GM19467 (cell line): ENCODE data around the gene OR5AL1.
"Not testable (repeated sequence)": the region's sequence is repeated elsewhere in the genome, so short reads cannot be mapped to it uniquely, and the experiment has no call there.

ENCODE experiments used
- ATAC-seq: cut with Tn5 transposase; IDR thresholded peaks from one replicate; pipeline ENCODE4 v1.9.1; 2021; ENCODE audit warnings: mild to moderate bottlenecking, moderate library complexity; ENCODE audit not compliant: unreplicated experiment

OR5AL1 gene

DNA sequence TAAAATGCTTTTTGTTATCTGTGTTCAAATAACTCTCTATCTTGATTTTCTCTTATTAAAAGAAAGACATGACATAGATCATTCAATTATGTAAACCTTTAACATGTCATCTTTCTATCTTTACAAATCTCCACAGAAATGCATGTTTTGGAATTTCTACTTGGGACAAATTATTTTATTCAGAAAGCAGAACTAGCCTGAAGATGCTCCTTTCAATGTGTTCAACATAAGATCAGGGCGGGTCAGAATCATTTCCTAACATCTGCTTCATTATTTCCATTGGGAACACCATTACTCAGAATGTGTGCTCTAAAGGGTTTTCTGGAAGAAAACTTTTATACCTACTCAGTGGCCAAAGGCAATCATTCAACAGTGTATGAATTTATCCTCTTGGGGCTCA is at the start of gene OR5AL1:
TSS of gene OR5AL1 (plus strand) at position 301 of the 400 bp plus-strand sequence.
- no peak for ATAC-seq

DNA sequence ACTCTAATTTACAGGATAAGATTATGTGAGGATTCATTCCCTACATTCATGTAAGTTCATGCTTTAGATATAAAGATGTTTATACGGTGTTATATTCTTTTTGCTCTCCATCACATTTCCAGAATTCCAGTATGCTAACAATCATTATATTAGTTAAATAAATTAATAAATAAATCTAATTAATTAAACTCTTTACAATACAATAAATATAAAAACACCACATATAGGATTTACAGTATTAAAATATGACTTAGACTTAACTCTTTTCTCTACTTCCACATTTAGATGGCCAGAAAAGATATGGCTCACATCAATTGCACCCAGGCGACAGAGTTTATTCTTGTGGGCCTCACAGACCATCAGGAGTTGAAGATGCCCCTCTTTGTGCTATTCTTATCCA is 37.2 kb upstream of the OR5AL1 start, which contains the start of gene OR8U1:
TSS of gene OR8U1 (plus strand) at position 301 of the 400 bp plus-strand sequence. CDS start at position 301, 0 bp downstream.
- ATAC-seq, result no peak

DNA sequence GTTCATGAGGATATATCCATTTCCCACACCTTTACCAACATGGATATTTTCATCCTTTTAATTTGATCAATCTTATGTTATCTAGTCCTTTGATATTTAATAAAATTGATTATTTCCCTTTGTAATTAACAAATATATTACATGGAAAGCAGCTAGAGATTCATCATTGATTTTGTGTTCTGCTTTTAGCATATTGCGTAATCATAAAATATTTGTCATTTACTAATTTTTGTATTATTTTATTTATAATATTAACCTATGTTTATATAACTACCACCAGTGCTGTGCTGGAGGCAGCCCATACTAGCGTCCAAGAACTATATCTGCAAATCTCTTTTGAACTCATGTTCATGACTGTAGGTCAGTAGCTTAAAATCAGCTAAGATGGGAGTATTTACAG is 32.4 kb upstream of the OR5AL1 start:
- ATAC-seq, result no peak

DNA sequence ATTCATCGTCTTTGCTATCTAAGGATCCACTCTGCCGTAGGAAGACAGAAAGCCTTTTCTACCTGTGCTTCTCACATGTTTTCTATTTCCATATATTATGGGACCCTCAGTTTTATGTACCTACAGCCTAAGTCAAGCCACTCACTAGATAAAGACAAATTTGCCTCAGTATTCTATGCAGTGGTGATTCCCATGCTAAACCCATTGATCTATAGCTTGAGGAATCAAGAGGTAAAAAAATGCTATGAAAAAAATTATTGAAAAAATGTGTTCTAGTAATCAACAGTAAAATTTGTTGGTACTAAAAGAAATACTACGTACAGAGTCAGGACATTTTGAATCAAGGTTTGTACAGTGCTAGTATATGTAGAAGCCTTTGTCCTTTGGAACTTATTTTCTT is 18.1 kb upstream of the OR5AL1 start:
- no peak for ATAC-seq

DNA sequence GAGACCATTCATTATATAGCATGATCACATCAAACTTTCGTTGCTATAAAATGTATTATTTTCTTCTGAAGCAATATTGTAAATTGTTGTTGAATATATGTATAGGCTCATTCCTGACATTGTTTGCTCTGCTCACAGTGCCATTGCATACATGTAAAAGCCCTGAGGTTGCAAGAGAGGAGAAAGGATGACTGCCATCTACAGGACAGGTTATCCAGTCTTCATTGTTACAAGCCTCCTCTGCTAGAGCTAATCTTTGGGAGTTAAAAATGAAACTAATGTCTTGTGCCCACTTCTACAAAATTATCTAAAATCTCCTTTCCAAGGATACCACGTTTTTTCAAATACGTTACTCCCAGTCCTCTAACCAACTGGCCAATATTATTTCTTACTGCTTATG is 16.4 kb upstream of the OR5AL1 start:
- ATAC-seq, result no peak

DNA sequence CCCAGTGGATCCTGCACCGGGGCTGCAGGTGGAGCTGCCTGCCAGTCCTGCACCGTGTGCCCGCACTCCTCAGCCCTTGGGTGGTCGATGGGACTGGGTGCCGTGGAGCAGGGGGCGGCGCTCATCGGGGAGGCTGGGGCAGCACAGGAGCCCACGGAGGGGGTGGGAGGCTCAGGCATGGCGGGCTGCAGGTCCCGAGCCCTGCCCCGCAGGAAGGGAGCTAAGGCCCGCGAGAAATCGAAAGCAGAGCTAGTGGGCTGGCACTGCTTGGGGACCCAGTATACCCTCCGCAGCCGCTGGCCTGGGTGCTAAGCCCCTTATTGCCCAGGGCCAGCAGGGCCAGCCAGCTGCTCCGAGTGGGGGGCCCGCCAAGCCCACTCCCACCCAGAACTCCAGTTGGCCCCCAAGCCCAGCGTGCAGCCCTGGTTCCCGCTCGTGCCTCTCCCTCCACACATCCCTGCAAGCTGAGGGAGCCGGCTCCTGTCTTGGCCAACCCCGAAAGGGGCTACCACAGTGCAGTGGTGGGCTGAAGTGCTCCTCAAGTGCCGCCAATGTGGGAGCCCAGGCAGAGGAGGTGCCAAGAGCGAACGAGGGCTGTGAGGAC is 10.5 kb upstream of the OR5AL1 start:
- not testable (repeated sequence) for ATAC-seq

GRCh38 chr11:56404393-56404792 is 8.1 kb upstream of the OR5AL1 start:
- no peak for ATAC-seq

GRCh38 chr11:56410801-56411200 is 1.7 kb upstream of the OR5AL1 start:
- no peak for ATAC-seq

DNA sequence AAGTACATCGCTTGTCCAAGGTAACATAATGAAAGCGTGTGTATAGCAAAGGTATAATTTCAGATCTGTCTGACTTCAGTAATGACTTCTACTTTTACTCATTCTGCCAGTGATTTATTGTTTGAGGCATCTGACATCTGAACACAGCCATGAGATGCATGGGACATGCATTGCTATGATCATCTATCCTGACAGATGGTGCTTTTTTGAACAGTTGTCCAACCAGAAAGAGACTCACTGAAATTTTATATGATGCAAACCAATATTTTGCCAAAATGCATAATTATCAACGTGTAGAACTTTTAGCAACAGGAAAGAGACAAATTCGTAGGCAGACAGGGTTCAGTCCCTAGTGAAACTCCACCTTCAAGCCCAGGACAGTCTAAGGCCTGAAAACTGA is 41.0 kb downstream of the OR5AL1 start:
- ATAC-seq, result no peak

- ATAC-seq, result no peak
Observed at GRCh38 chr11:56457076-56457475, 44.6 kb downstream of the OR5AL1 start.
